Tibial nerve (tissue), 4 donors: ENCODE results near the gene GARIN5A. TPM values are rescaled to one million over a fixed set of nuclear protein-coding genes. Genes with fewer than 3 reads are reported as not detected.

Experiments used
- DNase-seq, 2 donors: peaks; one replicate each; pipeline ENCODE4 v3.0.0-alpha.2; 2019; ENCODE audit warnings: low spot score in 2 of 2
- H3K27ac ChIP-seq, 4 donors: fragments of 200-600 bp; sonication (generic) in 3 of 4; one replicate each; pipeline ENCODE4 v1.5.1; 2017 to 2019; ENCODE audit warnings: mild to moderate bottlenecking in 1 of 4
- H3K27me3 ChIP-seq, 2 donors: fragments of 200-600 bp; sonication (generic) in 1 of 2; one replicate each; pipeline versions ENCODE4 v1.5.1 to v1.6.0; 2017 to 2019
- H3K36me3 ChIP-seq, 3 donors: fragments of 200-600 bp; sonication (generic); one replicate each; pipeline ENCODE4 v1.5.1; 2018 to 2019
- H3K4me1 ChIP-seq, 4 donors: fragments of 200-600 bp; sonication (generic) in 3 of 4; one replicate each; pipeline ENCODE4 v1.5.1; 2017 to 2019
- H3K4me3 ChIP-seq, 4 donors: fragments of 200-600 bp; sonication (generic) in 3 of 4; one replicate each; pipeline ENCODE4 v1.5.1; 2017 to 2019; ENCODE audit warnings: mild to moderate bottlenecking in 1 of 4, moderate library complexity in 1 of 4
- H3K9me3 ChIP-seq, 4 donors: fragments of 200-600 bp; sonication (generic) in 3 of 4; one replicate each; pipeline ENCODE4 v1.5.1; 2017 to 2019
- CTCF ChIP-seq, 5 experiments: fragments of 200-600 bp in 3 of 5; fragments of 450-650 bp in 2 of 5; sonication (generic) in 3 of 5; IDR thresholded peaks; one replicate each; pipeline ENCODE4 v1.5.1; 2016 to 2019; ENCODE audit warnings: antibody characterized with exemption in 5 of 5, mild to moderate bottlenecking in 3 of 5, moderate library complexity in 2 of 5
- EP300 ChIP-seq, 2 donors: sonication (generic); formaldehyde crosslinking; IDR thresholded peaks; one replicate each; pipeline ENCODE4 v1.6.1; 2017; ENCODE audit warnings: antibody characterized with exemption in 2 of 2, mild to moderate bottlenecking in 1 of 2
- POLR2A ChIP-seq, 2 donors: fragments of 450-650 bp; IDR thresholded peaks; one replicate each; pipeline ENCODE4 v1.6.1; 2017; ENCODE audit warnings: antibody characterized with exemption in 2 of 2, mild to moderate bottlenecking in 2 of 2, moderate library complexity in 2 of 2
- WGBS, 2 donors: methylation state at CpG; one replicate each; pipeline ENCODE4 v1.1.5; 2018; 5-methylcytosine and 5-hydroxymethylcytosine counted together
- total RNA-seq, 4 donors: library from RNA; depleted of rRNA; stranded (reverse); fragments of >200 nt; gene quantifications; one replicate each; pipeline ENCODE4 v1.1.0, GENCODE V29; 2016

GARIN5A gene
- not detected for total RNA-seq

GRCh38 chr19:50476224-50476906 is at the start of gene GARIN5A, which contains the start of gene EMC10:
Gene GARIN5A (minus strand): TSS chr19:50476848. CDS start chr19:50476388, 460 bp downstream.
Gene EMC10 (plus strand): TSS chr19:50476507. CDS start chr19:50476545, 38 bp downstream.
- peak within 1 kb of the TSS in 3 of 4 donors; percentile 65 to 85 (median 83) for H3K27ac ChIP-seq
- peak; percentile 86 to 93 for TF ChIP-seq EP300 (IDR thresholded peaks at IDR 0.05)
- TF ChIP-seq POLR2A (IDR thresholded peaks at IDR 0.05): peak in 1 of 2 donors; percentile 49
- TF ChIP-seq CTCF (IDR thresholded peaks at IDR 0.05): no peak
- 3% methylated on average over 33 to 43 of the region's 58 CpGs for WGBS, 2 donors
- peak; percentile 72 to 75 for DNase-seq
- H3K4me3 ChIP-seq: peak within 1 kb of the TSS; percentile 77 to 91 (median 87)
- peaks cover 0 to 33% (median 12%) of the 10 kb centered on the region in 3 donors for H3K36me3 ChIP-seq
- H3K4me1 ChIP-seq: peaks cover 0 to 24% (median 14%) of the 10 kb centered on the region in 4 donors
- H3K27me3 ChIP-seq: no peaks in the 10 kb centered on the region
- no peaks in the 10 kb centered on the region for H3K9me3 ChIP-seq

GRCh38 chr19:50522881-50523280 is 46.2 kb upstream of the GARIN5A start:
- Histone ChIP-seq H3K9me3 (no peaks in the 10 kb centered on the region), H3K4me3 (no peak overlapping the region), H3K27me3 (no peaks in the 10 kb centered on the region), H3K27ac (no peak overlapping the region), H3K36me3 (no peaks in the 10 kb centered on the region), H3K4me1 (no peaks in the 10 kb centered on the region)
- no peak for DNase-seq
- 78 to 80% methylated on average over 9 to 10 of the region's 10 CpGs for WGBS, 2 donors
- no peak for TF ChIP-seq CTCF (IDR thresholded peaks at IDR 0.05)
- TF ChIP-seq POLR2A (IDR thresholded peaks at IDR 0.05): no peak
- TF ChIP-seq EP300 (IDR thresholded peaks at IDR 0.05): no peak

GRCh38 chr19:50520822-50521465 is 44.3 kb upstream of the GARIN5A start:
- H3K27me3 ChIP-seq: no peaks in the 10 kb centered on the region
- H3K4me1 ChIP-seq: no peaks in the 10 kb centered on the region
- H3K27ac ChIP-seq: no peak overlapping the region
- H3K36me3 ChIP-seq: no peaks in the 10 kb centered on the region
- no peak for TF ChIP-seq CTCF (IDR thresholded peaks at IDR 0.05)
- no peak for TF ChIP-seq POLR2A (IDR thresholded peaks at IDR 0.05)
- TF ChIP-seq EP300 (IDR thresholded peaks at IDR 0.05): no peak
- DNase-seq: no peak
- WGBS, 2 donors: 79 to 83% methylated on average over 17 of the region's 17 CpGs
- no peak overlapping the region for H3K4me3 ChIP-seq
- no peaks in the 10 kb centered on the region for H3K9me3 ChIP-seq

- no peak for DNase-seq
- H3K27me3 ChIP-seq: no peaks in the 10 kb centered on the region
- WGBS, 2 donors: 96 to 97% methylated on average over 36 to 39 of the region's 40 CpGs
- no peaks in the 10 kb centered on the region for H3K36me3 ChIP-seq
- no peak overlapping the region for H3K27ac ChIP-seq
- no peak overlapping the region for H3K4me3 ChIP-seq
- no peak for TF ChIP-seq POLR2A (IDR thresholded peaks at IDR 0.05)
- no peak for TF ChIP-seq EP300 (IDR thresholded peaks at IDR 0.05)
- no peak for TF ChIP-seq CTCF (IDR thresholded peaks at IDR 0.05)
- no peaks in the 10 kb centered on the region for H3K4me1 ChIP-seq
- H3K9me3 ChIP-seq: no peaks in the 10 kb centered on the region
Observed at GRCh38 chr19:50519006-50519575, 42.4 kb upstream of the GARIN5A start.
